NCI-H2081 (cell line): ENCODE measurements around the gene NR2F1.
A peak's percentile ranks its signal among the peaks of the same experiment; 100 is the strongest.
"Not testable (repeated sequence)": the region's sequence is repeated elsewhere in the genome, so short reads cannot be mapped to it uniquely, and the experiment has no call there.

Experiments used
- DNase-seq, 2 experiments: peaks; one replicate each; lab custom pipeline; 2025; lab: John Stamatoyannopoulos, UW

The NR2F1 gene

GRCh38 chr5:93582677-93583438, at the start of gene NR2F1:
Gene NR2F1 (plus strand): TSS chr5:93583222. CDS start chr5:93585024, 1,802 bp downstream.
- DNase-seq: peak; percentile 90 to 91

- no peak for DNase-seq
Measured at GRCh38 chr5:93545872-93546271, 37.1 kb upstream of the NR2F1 start.

- not testable (repeated sequence) for DNase-seq
Measured at GRCh38 chr5:93549594-93549993, 33.4 kb upstream of the NR2F1 start.

GRCh38 chr5:93557021-93557604, 25.9 kb upstream of the NR2F1 start:
- DNase-seq: no peak

GRCh38 chr5:93566091-93566490, 16.9 kb upstream of the NR2F1 start:
- no peak for DNase-seq

DNA sequence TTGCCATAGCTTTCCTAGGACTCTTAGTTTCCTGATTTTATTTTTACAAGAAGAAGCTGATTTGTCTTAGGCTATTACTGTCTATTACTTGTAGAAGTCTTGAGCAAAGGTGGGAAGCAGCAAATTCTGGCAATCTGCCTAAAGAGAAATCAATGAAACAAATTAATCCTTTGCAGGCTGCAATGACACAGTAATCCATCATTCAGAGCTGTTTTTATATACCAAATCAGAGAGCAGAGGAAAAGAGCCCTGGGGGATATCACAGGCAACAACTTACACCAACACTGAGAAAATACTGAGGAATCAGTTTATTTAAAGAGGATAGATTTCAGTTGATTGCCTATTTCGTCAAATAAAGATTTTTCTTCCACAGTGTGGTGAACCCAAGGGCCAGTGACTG, 15.6 kb upstream of the NR2F1 start:
- DNase-seq: no peak

- DNase-seq: no peak
Measured at GRCh38 chr5:93569300-93570160, 13.5 kb upstream of the NR2F1 start.

DNA sequence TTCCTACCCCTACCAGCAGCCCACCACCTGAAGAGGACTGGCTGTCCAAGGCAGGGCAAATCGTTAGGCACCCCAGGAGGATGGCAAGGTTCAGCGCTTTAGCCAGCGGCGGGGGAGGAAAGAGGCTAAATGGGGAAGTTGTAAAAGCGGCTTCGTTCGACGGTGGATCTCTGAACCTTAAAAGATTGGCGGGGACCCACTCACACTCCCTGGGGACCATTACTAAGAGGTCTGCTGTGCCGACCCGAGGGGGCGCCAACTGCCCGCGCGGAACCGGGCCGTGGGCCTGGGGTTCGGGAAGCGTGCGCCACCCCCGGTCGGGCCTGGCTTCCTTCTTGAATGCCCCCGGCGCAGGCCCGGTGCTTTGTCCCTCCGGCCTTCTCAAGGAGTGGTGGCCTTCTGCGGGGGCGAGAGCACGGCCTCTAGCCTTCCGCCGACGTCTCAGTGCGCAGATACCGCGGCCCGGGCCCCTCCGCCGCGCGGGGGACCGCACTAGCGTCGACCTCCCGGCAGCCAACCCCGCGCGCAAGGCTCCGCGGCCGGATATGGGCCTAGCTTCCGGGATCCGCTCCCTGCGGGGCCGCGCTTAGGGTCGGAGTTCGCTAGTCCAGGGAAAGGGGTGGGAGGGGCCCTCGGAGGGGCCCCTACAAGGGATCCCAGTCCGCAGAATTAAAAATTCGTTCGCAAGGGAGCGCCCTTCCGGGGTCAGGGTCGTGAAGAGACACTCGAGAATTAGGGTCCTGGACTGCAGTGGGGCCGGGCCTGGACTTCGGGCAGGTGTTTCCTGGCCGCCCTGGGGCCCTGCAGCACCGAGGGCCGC, 12.5 kb upstream of the NR2F1 start:
- no peak for DNase-seq

GRCh38 chr5:93571114-93571949, 11.7 kb upstream of the NR2F1 start:
- DNase-seq: no peak

- no peak for DNase-seq
Measured at GRCh38 chr5:93572101-93572607, 10.9 kb upstream of the NR2F1 start.

DNA sequence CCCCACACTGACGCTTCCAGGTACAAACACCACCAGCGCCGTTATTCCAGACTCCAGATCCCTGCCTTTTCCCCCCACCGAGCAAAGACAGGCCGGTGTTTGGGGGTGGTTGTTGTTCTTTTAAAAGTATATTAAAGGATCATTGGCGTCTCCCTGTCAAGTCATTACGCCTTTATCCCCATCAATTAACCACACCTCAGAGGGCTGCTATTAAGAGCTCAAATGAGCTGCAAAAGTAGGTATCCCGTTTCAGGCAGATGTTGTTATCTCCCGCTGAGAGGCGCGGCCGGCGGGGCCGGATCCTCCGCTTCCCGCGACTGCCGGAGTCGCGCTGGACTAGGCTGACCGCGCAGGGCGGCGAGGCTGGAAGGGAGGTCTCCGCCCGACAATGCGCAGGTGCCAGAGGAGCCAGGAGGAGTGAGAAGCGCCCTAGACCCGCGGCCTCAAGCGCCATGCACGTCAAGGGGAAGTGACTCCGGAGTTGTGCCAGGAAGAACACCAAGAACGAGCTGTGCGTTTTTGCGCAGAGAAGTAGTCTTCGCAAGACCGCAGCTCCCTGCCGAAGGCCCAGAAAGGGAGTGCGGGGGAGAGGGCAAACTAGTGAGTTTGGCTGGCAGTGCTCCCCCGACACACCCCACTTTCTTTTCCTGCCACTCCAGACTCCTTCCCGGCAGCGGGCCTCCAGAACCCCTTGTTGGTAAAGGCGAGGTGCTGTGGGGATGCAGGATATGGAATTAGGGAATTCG, 10.2 kb upstream of the NR2F1 start:
- DNase-seq: no peak

GRCh38 chr5:93573354-93574351, 9.4 kb upstream of the NR2F1 start:
- DNase-seq: no peak

DNA sequence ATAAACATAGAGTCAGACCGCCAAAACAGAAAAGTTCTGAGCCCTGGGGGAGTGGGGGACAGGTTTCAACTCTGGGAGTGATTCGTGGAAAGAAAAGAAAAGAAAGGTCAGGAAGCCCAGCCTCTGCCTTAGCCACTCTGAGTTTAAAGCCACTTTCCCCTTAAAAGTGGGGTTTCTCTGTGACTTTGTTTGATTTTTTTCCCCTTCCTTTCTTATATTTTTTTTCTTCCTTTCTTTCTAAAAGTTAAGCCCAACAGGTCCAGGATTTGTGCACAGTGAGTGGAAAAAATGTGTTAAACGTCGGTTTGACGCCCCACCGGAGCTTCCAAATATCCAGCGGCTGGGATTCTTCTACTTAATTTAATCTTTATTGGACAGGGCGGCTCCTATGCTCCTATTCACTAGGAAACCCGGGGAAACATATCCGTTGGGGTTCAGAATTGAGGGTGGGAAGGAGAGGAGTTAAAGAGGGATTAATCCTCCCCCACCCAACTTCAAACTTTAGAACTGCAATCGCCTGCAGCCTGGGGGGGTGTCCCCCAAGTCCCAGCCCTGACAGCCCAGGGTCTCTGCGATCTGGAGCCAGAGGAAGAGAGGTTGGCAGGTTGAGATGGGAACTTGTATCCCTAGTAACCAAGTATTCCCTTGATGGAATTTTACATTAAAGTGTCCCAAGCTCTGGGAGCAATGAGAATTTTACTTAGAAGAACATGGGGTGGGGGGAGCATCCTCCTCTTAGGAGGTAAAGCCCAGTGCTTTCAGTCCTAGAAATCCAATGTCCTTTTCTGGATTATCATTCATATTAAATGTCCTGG, 8.3 kb upstream of the NR2F1 start:
- no peak for DNase-seq

- no peak for DNase-seq
Measured at GRCh38 chr5:93575461-93576414, 7.3 kb upstream of the NR2F1 start.

- no peak for DNase-seq
Measured at GRCh38 chr5:93576994-93577853, 5.8 kb upstream of the NR2F1 start.
